GM12892 (cell line): ENCODE measurements around the gene HK1.

ENCODE experiments used
- POLR2A ChIP-seq: IDR thresholded peaks from 2 replicates; pipeline ENCODE4 v1.6.1; 2011; ENCODE audit warnings: low read depth, low read length, control low read depth
- POLR2AphosphoS5 ChIP-seq: IDR thresholded peaks from 2 replicates; pipeline ENCODE4 v1.6.1; 2011; ENCODE audit warnings: low read depth, low read length, control low read depth

- TF ChIP-seq POLR2AphosphoS5 (no peak), POLR2A (no peak)
These were observed 89.2 kb downstream of the HK1 start for GRCh38 chr10:69367469-69367868.
